HepG2 (cell line): ENCODE results near the gene NME8. TPM values are rescaled to one million over a fixed set of nuclear protein-coding genes. Genes with fewer than 3 reads are reported as not detected.

Experiments
- ATAC-seq: fragments of 200-7000 bp; cut with Tn5 transposase; 3 replicates; pipeline ENCODE4 v1.9.1; 2020; ENCODE audit warnings: mild to moderate bottlenecking, moderate library complexity
- BruUV-seq: library from RNA; stranded (reverse); fragments of 400-500 nt; replicated peaks from 2 replicates; lab custom pipeline; 2021; lab: Mats Ljungman, UMichigan
- CTCF ChIA-PET: fragments of 300-600 bp; formaldehyde crosslinking; extraction: SDS; loops from one replicate; lab custom pipeline; 2021; ENCODE audit warnings: low total read pairs, inconsistent platforms, low intra/inter-chr PET ratio; lab: Yijun Ruan, JAX
- POLR2A ChIA-PET: fragments of 350-600 bp; sonication (Branson Sonifier 250); formaldehyde crosslinking; loops from one replicate; lab custom pipeline; 2020; ENCODE audit warnings: antibody characterized with exemption, inconsistent platforms; lab: Yijun Ruan, JAX
- DNase-seq: peaks from one replicate; pipeline ENCODE4 v3.0.0-alpha.2; 2015; ENCODE audit warnings: low spot score
- FAIRE-seq: peaks from 3 replicates; lab custom pipeline; 2011; peaks lifted over from hg19 to GRCh38; lab: Jason Lieb, UNC
- H2AFZ ChIP-seq: one replicate; pipeline ENCODE4 v1.6.1; 2011; ENCODE audit warnings: low read length, inconsistent platforms
- H3K27ac ChIP-seq: fragments of 300-600 bp; 3 replicates; pipeline ENCODE4 v1.8.0; 2011; ENCODE audit warnings: mixed run types, mild to moderate bottlenecking, mixed read lengths, low read length, inconsistent platforms; ENCODE audit not compliant: insufficient read depth; ENCODE audit errors: extremely low read length
- H3K27me3 ChIP-seq, 2 experiments: fragments of 200-600 bp in 1 of 2; 2 replicates in 1 of 2; 3 replicates in 1 of 2; pipeline versions ENCODE4 v1.6.0 to v1.8.0; 2011; ENCODE audit warnings: low read length in 2 of 2, mild to moderate bottlenecking in 2 of 2, moderate library complexity in 2 of 2, inconsistent platforms in 1 of 2; ENCODE audit not compliant: insufficient read depth in 2 of 2, control insufficient read depth in 1 of 2
- H3K36me3 ChIP-seq, 2 experiments: fragments of 200-600 bp in 1 of 2; replicated peaks in 1 of 2; 2 replicates in 1 of 2; 3 replicates in 1 of 2; pipeline versions ENCODE4 v1.5.1 to v1.8.0; 2011; ENCODE audit warnings: low read length in 2 of 2, inconsistent platforms in 1 of 2; ENCODE audit not compliant: insufficient read depth in 2 of 2, control insufficient read depth in 1 of 2
- H3K4me1 ChIP-seq: 2 replicates; pipeline ENCODE4 v1.5.1; 2012; ENCODE audit warnings: low read length, inconsistent platforms; ENCODE audit not compliant: insufficient read depth
- H3K4me2 ChIP-seq: 2 replicates; pipeline ENCODE4 v1.6.0; 2011; ENCODE audit warnings: low read depth, low read length, inconsistent platforms
- H3K4me3 ChIP-seq, 3 experiments: fragments of 200-600 bp in 1 of 3; sonication (generic), shearing (Covaris generic) in 1 of 3; replicated peaks in 1 of 3; 2 replicates each; pipeline ENCODE4 v1.5.1; 2011 to 2016; ENCODE audit warnings: low read length in 3 of 3, inconsistent platforms in 2 of 3, low read depth in 2 of 3, mild to moderate bottlenecking in 2 of 3, control low read depth in 1 of 3, mixed read lengths in 1 of 3; ENCODE audit not compliant: insufficient read depth in 1 of 3
- H3K79me2 ChIP-seq: one replicate; pipeline ENCODE4 v1.6.1; 2011; ENCODE audit warnings: low read length, inconsistent platforms; ENCODE audit not compliant: insufficient read depth
- H3K9ac ChIP-seq: 2 replicates; pipeline ENCODE4 v1.6.0; 2011; ENCODE audit warnings: mild to moderate bottlenecking, low read depth, low read length, inconsistent platforms; ENCODE audit not compliant: insufficient read depth
- H3K9me3 ChIP-seq: 2 replicates; pipeline ENCODE4 v1.5.1; 2012; ENCODE audit warnings: mild to moderate bottlenecking, low read length
- H4K20me1 ChIP-seq: 2 replicates; pipeline ENCODE4 v1.6.0; 2011; ENCODE audit warnings: inconsistent platforms, mild to moderate bottlenecking, low read length, moderate library complexity; ENCODE audit not compliant: insufficient read depth
- EP300 ChIP-seq, 3 experiments: sonication (generic) in 1 of 3; formaldehyde crosslinking in 1 of 3; IDR thresholded peaks; 2 replicates each; pipeline versions ENCODE4 v1.5.1 to v1.6.1; 2011 to 2020; ENCODE audit warnings: low read depth in 2 of 3, low read length in 2 of 3, borderline replicate concordance in 1 of 3, improper control_type of control experiment in 1 of 3, mild to moderate bottlenecking in 1 of 3, missing genetic modification reagents in 1 of 3, moderate library complexity in 1 of 3
- FOXK2 ChIP-seq: fragments of 450-650 bp; IDR thresholded peaks from 2 replicates; pipeline ENCODE4 v1.6.1; 2016
- HDAC6 ChIP-seq: fragments of 200-600 bp; sonication (generic); IDR thresholded peaks from 2 replicates; pipeline ENCODE4 v1.7.0; 2017; ENCODE audit warnings: mild to moderate bottlenecking, antibody characterized with exemption, low read length, low read depth
- KLF12 ChIP-seq: sonication (generic); formaldehyde crosslinking; IDR thresholded peaks from 2 replicates; pipeline ENCODE4 v1.4.0; 2020; ENCODE audit warnings: missing genetic modification reagents, borderline replicate concordance
- SMAD9 ChIP-seq: sonication (generic); formaldehyde crosslinking; IDR thresholded peaks from 2 replicates; pipeline ENCODE4 v1.5.1; 2020; ENCODE audit warnings: mild to moderate bottlenecking, missing genetic modification reagents
- SOX13 ChIP-seq, 3 experiments: fragments of 450-650 bp in 1 of 3; sonication (generic) in 1 of 3; formaldehyde crosslinking in 1 of 3; IDR thresholded peaks in 2 of 3; conservative IDR thresholded peaks in 1 of 3; 2 replicates each; pipeline versions ENCODE4 v1.5.0 to v1.6.1; 2016 to 2020; ENCODE audit warnings: antibody characterized with exemption in 1 of 3, mild to moderate bottlenecking in 1 of 3, missing compliant biosample characterization in 1 of 3, missing genetic modification reagents in 1 of 3, moderate library complexity in 1 of 3
- SP140L ChIP-seq: sonication (generic); formaldehyde crosslinking; IDR thresholded peaks from 2 replicates; pipeline ENCODE4 v1.4.0; 2020; ENCODE audit warnings: missing genetic modification reagents, borderline replicate concordance
- ZBTB7A ChIP-seq: sonication (generic); formaldehyde crosslinking; IDR thresholded peaks from 2 replicates; pipeline ENCODE4 v1.8.0; 2022; ENCODE audit warnings: mild to moderate bottlenecking, missing genetic modification reagents
- ZNF570 ChIP-seq: sonication (generic); formaldehyde crosslinking; IDR thresholded peaks from 2 replicates; pipeline ENCODE4 v1.4.0; 2020; ENCODE audit warnings: mild to moderate bottlenecking, missing genetic modification reagents, borderline replicate concordance
- ZNF598 ChIP-seq: sonication (generic); formaldehyde crosslinking; IDR thresholded peaks from 2 replicates; pipeline ENCODE4 v1.5.1; 2020; ENCODE audit warnings: mild to moderate bottlenecking, missing genetic modification reagents, borderline replicate concordance
- ZSCAN9 ChIP-seq: IDR thresholded peaks from 2 replicates; pipeline ENCODE4 v1.6.1; 2016; ENCODE audit warnings: borderline replicate concordance
- WGBS: methylation state at CpG from one replicate; pipeline ENCODE4 v1.1.6; 2017; ENCODE audit warnings: low lambda C conversion rate; 5-methylcytosine and 5-hydroxymethylcytosine counted together
- in situ Hi-C: cut with HindIII; loops from 2 replicates; pipeline ENCODE4 v1.10.0; 2017; ENCODE audit warnings: low pct_unique_long_range_greater_than_20kb; ENCODE audit not compliant: extremely low pct_ligation_motif_present
- intact Hi-C: fragments of 100-400 bp; cut with micrococcal nuclease; formaldehyde crosslinking; loops from one replicate; pipeline ENCODE4 v1.10.0; 2022; ENCODE audit not compliant: unreplicated experiment
- polyA plus RNA-seq, 8 experiments: library from polyadenylated mRNA; depleted of rRNA in 3 of 8; stranded (reverse) in 7 of 8; unstranded in 1 of 8; fragments of >200 nt; fragmentation: Illumina TruSeq in 4 of 8; extraction: Trizol in 4 of 8; gene quantifications; 2 replicates each; pipeline versions ENCODE4 v1.2.1 to v1.2.3, GENCODE V29; 2011 to 2016; ENCODE audit warnings: low read depth in 4 of 8, missing spikeins in 1 of 8, mixed read lengths in 1 of 8; ENCODE audit not compliant: insufficient read depth in 1 of 8
- total RNA-seq, 5 experiments: library from RNA; depleted of rRNA; stranded (reverse); fragments of >200 nt; fragmentation: Illumina TruSeq; extraction: Trizol; gene quantifications; 2 replicates each; pipeline ENCODE4 v1.2.3, GENCODE V29; 2016; ENCODE audit warnings: low read depth in 1 of 5
- TF ChIP-seq, protein P1 (sequence below): sonication (generic); formaldehyde crosslinking; IDR thresholded peaks from 2 replicates; pipeline ENCODE4 v1.5.0; 2020; ENCODE audit warnings: missing genetic modification reagents
- TF ChIP-seq, protein P2 (sequence below): sonication (generic); formaldehyde crosslinking; IDR thresholded peaks from 2 replicates; pipeline ENCODE4 v1.4.0; 2020; ENCODE audit warnings: missing genetic modification reagents
- TF ChIP-seq, protein P3 (sequence below): sonication (generic); formaldehyde crosslinking; conservative IDR thresholded peaks from 2 replicates; pipeline ENCODE4 v1.4.0; 2020; ENCODE audit warnings: mild to moderate bottlenecking, missing genetic modification reagents, moderate library complexity

Gene NME8
- total and polyA plus RNA-seq, 2 of the 13 experiments (the other 11 are each of a cell fraction or from before 2014, with no cell fraction given): not detected

DNA sequence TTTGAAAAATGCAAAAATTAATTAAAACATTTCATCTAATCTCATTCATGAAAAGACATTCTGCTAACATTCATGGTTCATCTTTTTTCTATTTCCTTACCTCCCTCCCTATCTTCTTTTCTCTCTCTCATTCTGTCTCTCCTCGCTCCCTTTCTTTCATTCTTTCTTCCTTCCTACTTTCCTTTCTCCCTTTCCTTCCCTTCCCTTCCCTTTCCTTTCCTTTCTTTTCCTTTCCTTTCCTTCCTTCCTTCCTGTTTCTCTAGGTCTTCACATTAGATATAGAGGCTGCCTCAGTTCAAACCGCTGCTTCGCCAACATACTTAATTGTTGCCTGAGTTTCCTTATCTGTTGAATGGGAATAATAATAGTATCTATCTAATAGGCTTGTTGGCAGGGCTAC, 46.3 kb downstream of the NME8 start:
- Histone ChIP-seq H3K27me3 (no peaks in the 10 kb centered on the region; a peak in 1 of 5 replicates), H3K79me2 (no peaks in the 10 kb centered on the region), H3K9ac (no peak overlapping the region), H3K4me3 (no peak overlapping the region), H3K4me2 (no peak overlapping the region), H3K4me1 (peaks cover under 1% of the 10 kb centered on the region; the same call in 1 of the 2 replicates), H3K9me3 (no peaks in the 10 kb centered on the region), H3K36me3 (no peaks in the 10 kb centered on the region), H4K20me1 (no peaks in the 10 kb centered on the region), H3K27ac (no peak overlapping the region), H2AFZ (no peak overlapping the region)
- FAIRE-seq (no peak), ATAC-seq (no peak), DNase-seq (no peak)
- ChIA-PET POLR2A (no interaction called here), CTCF (no interaction called here)
- no peak for TF ChIP-seq ZBTB7A (CRISPR knock-in tag)
- TF ChIP-seq SP140L (CRISPR knock-in tag): no peak
- TF ChIP-seq, protein P1, sequence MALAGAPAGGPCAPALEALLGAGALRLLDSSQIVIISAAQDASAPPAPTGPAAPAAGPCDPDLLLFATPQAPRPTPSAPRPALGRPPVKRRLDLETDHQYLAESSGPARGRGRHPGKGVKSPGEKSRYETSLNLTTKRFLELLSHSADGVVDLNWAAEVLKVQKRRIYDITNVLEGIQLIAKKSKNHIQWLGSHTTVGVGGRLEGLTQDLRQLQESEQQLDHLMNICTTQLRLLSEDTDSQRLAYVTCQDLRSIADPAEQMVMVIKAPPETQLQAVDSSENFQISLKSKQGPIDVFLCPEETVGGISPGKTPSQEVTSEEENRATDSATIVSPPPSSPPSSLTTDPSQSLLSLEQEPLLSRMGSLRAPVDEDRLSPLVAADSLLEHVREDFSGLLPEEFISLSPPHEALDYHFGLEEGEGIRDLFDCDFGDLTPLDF: no peak
- TF ChIP-seq KLF12 (CRISPR knock-in tag): no peak
- TF ChIP-seq, protein P2, sequence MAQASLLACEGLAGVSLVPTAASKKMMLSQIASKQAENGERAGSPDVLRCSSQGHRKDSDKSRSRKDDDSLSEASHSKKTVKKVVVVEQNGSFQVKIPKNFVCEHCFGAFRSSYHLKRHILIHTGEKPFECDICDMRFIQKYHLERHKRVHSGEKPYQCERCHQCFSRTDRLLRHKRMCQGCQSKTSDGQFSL (CRISPR knock-in tag): no peak
- TF ChIP-seq ZNF570: no peak
- TF ChIP-seq, protein P3, sequence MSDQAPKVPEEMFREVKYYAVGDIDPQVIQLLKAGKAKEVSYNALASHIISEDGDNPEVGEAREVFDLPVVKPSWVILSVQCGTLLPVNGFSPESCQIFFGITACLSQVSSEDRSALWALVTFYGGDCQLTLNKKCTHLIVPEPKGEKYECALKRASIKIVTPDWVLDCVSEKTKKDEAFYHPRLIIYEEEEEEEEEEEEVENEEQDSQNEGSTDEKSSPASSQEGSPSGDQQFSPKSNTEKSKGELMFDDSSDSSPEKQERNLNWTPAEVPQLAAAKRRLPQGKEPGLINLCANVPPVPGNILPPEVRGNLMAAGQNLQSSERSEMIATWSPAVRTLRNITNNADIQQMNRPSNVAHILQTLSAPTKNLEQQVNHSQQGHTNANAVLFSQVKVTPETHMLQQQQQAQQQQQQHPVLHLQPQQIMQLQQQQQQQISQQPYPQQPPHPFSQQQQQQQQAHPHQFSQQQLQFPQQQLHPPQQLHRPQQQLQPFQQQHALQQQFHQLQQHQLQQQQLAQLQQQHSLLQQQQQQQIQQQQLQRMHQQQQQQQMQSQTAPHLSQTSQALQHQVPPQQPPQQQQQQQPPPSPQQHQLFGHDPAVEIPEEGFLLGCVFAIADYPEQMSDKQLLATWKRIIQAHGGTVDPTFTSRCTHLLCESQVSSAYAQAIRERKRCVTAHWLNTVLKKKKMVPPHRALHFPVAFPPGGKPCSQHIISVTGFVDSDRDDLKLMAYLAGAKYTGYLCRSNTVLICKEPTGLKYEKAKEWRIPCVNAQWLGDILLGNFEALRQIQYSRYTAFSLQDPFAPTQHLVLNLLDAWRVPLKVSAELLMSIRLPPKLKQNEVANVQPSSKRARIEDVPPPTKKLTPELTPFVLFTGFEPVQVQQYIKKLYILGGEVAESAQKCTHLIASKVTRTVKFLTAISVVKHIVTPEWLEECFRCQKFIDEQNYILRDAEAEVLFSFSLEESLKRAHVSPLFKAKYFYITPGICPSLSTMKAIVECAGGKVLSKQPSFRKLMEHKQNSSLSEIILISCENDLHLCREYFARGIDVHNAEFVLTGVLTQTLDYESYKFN (CRISPR knock-in tag): no peak
- no peak for TF ChIP-seq ZNF598 (CRISPR knock-in tag)
- no peak for TF ChIP-seq EP300 (IDR thresholded peaks at IDR 0.05; ENCODE audit: low read depth in 2 of 2, low read length in 2 of 2)
- TF ChIP-seq EP300 (CRISPR knock-in tag; IDR thresholded peaks at IDR 0.05; ENCODE audit: borderline replicate concordance): no peak
- no peak for TF ChIP-seq SMAD9 (CRISPR knock-in tag)
- TF ChIP-seq FOXK2: no peak
- TF ChIP-seq SOX13 (IDR thresholded peaks at IDR 0.05): no peak
- TF ChIP-seq SOX13 (CRISPR knock-in tag; conservative IDR thresholded peaks at IDR 0.05 in 1 of 2, IDR thresholded peaks at IDR 0.05 in 1 of 2): no peak
- TF ChIP-seq HDAC6: no peak
- TF ChIP-seq ZSCAN9 (CRISPR knock-in tag): no peak
- in situ Hi-C loops: no loop called here
- no TSS peak for BruUV-seq
- WGBS: 24% methylated on average over 3 of the region's 3 CpGs
- intact Hi-C loops: no loop called here
